Measurements from ENCODE around the gene CDC42BPB. TPM values are rescaled to one million over a fixed set of nuclear protein-coding genes. Genes with fewer than 3 reads are reported as not detected.

Gene CDC42BPB
- total RNA-seq, 1 donor from 2014 or later = 48.2 TPM

- Histone ChIP-seq H3K36me3 (no peaks in the 10 kb centered on the region), H3K4me1 (peaks cover 13% of the 10 kb centered on the region), H3K4me3 (no peak overlapping the region), H3F3A (ENCODE audit: low read depth) (peaks cover 1% of the 10 kb centered on the region), H4K20me1 (ENCODE audit: low read depth) (peaks cover 31% of the 10 kb centered on the region), H3K4me2 (no peak overlapping the region), H3K27me3 (no peaks in the 10 kb centered on the region), H3K79me2 (ENCODE audit: low read depth) (peaks cover 96% of the 10 kb centered on the region), H3K9ac (no peak overlapping the region), H2AFZ (replicated peaks) (no peak overlapping the region), H3K27ac (no peak overlapping the region), H3K9me3 (ENCODE audit: low read depth) (no peaks in the 10 kb centered on the region)
- H3K36me3 Mint-ChIP-seq = peaks cover 31% of the 10 kb centered on the region
- no peak overlapping the region for H3K4me3 Mint-ChIP-seq
- H3K27me3 Mint-ChIP-seq (ENCODE audit: insufficient read depth, low read depth) = peaks cover 5% of the 10 kb centered on the region
- no peak for TF ChIP-seq EZH2 (IDR thresholded peaks at IDR 0.05)
- H3K9me3 Mint-ChIP-seq = peaks cover 6% of the 10 kb centered on the region
- H3K4me1 Mint-ChIP-seq = peaks cover 35% of the 10 kb centered on the region
- no peak for DNase-seq (ENCODE audit: low spot score)
- H3K27ac Mint-ChIP-seq = peak overlapping the region; percentile 5
These were observed 36.8 kb downstream of the CDC42BPB start for GRCh38 chr14:103020271-103021170.

- H3K27me3 ChIP-seq = no peaks in the 10 kb centered on the region
- peaks cover 3% of the 10 kb centered on the region for H3K9me3 Mint-ChIP-seq
- H3K4me3 ChIP-seq = no peak overlapping the region
- no peak overlapping the region for H3K4me2 ChIP-seq
- peaks cover 8% of the 10 kb centered on the region for H3F3A ChIP-seq (ENCODE audit: low read depth)
- no peak overlapping the region for H3K27ac Mint-ChIP-seq
- DNase-seq (ENCODE audit: low spot score) = no peak
- peaks cover 26% of the 10 kb centered on the region for H3K36me3 Mint-ChIP-seq
- no peak overlapping the region for H3K27ac ChIP-seq
- no peak overlapping the region for H2AFZ ChIP-seq (replicated peaks)
- H4K20me1 ChIP-seq (ENCODE audit: low read depth) = peaks cover 34% of the 10 kb centered on the region
- H3K9me3 ChIP-seq (ENCODE audit: low read depth) = no peaks in the 10 kb centered on the region
- peaks cover 5% of the 10 kb centered on the region for H3K27me3 Mint-ChIP-seq (ENCODE audit: insufficient read depth, low read depth)
- peaks cover 20% of the 10 kb centered on the region for H3K4me1 ChIP-seq
- H3K79me2 ChIP-seq (ENCODE audit: low read depth) = peaks cover 96% of the 10 kb centered on the region
- H3K36me3 ChIP-seq = no peaks in the 10 kb centered on the region
- no peak overlapping the region for H3K4me3 Mint-ChIP-seq
- H3K4me1 Mint-ChIP-seq = peaks cover 40% of the 10 kb centered on the region
- no peak overlapping the region for H3K9ac ChIP-seq
- TF ChIP-seq EZH2phosphoT487 (IDR thresholded peaks at IDR 0.05) = no peak
- no peak for TF ChIP-seq EZH2 (IDR thresholded peaks at IDR 0.05)
- TF ChIP-seq CTCF (IDR thresholded peaks at IDR 0.05) = no peak
These were observed 37.5 kb downstream of the CDC42BPB start for GRCh38 chr14:103019826-103020225.

- DNase-seq (ENCODE audit: low spot score) = no peak
- peaks cover 42% of the 10 kb centered on the region for H3K4me1 Mint-ChIP-seq
- H4K20me1 ChIP-seq (ENCODE audit: low read depth) = peaks cover 32% of the 10 kb centered on the region
These were observed 38.1 kb downstream of the CDC42BPB start for GRCh38 chr14:103019236-103019635.

More at GRCh38 chr14:103019236-103019635, 38.1 kb downstream of the CDC42BPB start:
- no peak overlapping the region for H3K27ac Mint-ChIP-seq
- H3K9me3 ChIP-seq (ENCODE audit: low read depth) = no peaks in the 10 kb centered on the region
- H3K4me3 Mint-ChIP-seq = no peak overlapping the region
- no peak overlapping the region for H2AFZ ChIP-seq (replicated peaks)
- peaks cover 27% of the 10 kb centered on the region for H3K36me3 Mint-ChIP-seq
- H3K27me3 ChIP-seq = no peaks in the 10 kb centered on the region
- H3K9ac ChIP-seq = no peak overlapping the region
- peaks cover 96% of the 10 kb centered on the region for H3K79me2 ChIP-seq (ENCODE audit: low read depth)
- H3K4me2 ChIP-seq = no peak overlapping the region
- H3K4me1 ChIP-seq = peaks cover 26% of the 10 kb centered on the region
- no peak overlapping the region for H3K4me3 ChIP-seq
- peaks cover 3% of the 10 kb centered on the region for H3K9me3 Mint-ChIP-seq
- peaks cover 14% of the 10 kb centered on the region for H3F3A ChIP-seq (ENCODE audit: low read depth)
- H3K36me3 ChIP-seq = no peaks in the 10 kb centered on the region
- H3K27ac ChIP-seq = no peak overlapping the region
- peaks cover 5% of the 10 kb centered on the region for H3K27me3 Mint-ChIP-seq (ENCODE audit: insufficient read depth, low read depth)
- TF ChIP-seq EZH2 (IDR thresholded peaks at IDR 0.05) = no peak
- TF ChIP-seq EZH2phosphoT487 (IDR thresholded peaks at IDR 0.05) = no peak
- no peak for TF ChIP-seq CTCF (IDR thresholded peaks at IDR 0.05)

Data from neural progenitor cell (in vitro differentiated cells).